ENCODE results near the gene LRBA.
A peak's percentile ranks its signal among the peaks of the same experiment; 100 is the strongest.

The LRBA gene

GRCh38 chr4:150694438-150694837 is 320.6 kb downstream of the LRBA start:
- DNase-seq (ENCODE audit: low read depth) = no peak
- no peak overlapping the region for H3K4me3 ChIP-seq (ENCODE audit: low read length)
- TF ChIP-seq, protein P1, sequence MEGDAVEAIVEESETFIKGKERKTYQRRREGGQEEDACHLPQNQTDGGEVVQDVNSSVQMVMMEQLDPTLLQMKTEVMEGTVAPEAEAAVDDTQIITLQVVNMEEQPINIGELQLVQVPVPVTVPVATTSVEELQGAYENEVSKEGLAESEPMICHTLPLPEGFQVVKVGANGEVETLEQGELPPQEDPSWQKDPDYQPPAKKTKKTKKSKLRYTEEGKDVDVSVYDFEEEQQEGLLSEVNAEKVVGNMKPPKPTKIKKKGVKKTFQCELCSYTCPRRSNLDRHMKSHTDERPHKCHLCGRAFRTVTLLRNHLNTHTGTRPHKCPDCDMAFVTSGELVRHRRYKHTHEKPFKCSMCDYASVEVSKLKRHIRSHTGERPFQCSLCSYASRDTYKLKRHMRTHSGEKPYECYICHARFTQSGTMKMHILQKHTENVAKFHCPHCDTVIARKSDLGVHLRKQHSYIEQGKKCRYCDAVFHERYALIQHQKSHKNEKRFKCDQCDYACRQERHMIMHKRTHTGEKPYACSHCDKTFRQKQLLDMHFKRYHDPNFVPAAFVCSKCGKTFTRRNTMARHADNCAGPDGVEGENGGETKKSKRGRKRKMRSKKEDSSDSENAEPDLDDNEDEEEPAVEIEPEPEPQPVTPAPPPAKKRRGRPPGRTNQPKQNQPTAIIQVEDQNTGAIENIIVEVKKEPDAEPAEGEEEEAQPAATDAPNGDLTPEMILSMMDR (IDR thresholded peaks at IDR 0.05; ENCODE audit: insufficient read depth, low read depth, low read length, missing control alignments) = no peak

DNA sequence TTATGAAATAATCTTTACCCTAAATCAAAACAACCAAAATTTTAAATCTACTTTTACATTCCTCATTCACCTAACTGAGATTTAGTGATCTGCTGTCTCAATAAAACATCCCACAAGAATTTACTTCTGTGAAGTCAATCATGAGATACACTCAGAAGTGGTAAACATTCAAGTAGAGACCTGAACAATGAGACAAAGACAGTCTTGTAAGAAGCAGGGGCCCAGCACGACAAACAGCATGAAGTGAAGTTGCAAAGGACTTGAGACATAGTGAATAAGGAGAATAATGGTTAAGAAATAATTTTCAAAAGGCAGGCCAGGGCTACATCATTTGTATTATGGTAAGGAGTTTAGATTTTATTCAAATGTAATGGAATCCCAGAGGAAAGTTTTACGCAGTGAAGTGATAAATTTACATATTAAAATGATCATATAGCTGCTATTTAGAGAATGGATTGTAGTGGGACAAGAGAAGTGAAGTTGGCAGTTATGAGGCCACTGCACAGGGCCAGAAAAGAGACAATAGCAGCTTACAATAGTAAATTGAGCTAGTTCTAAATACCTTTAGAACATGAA is 331.2 kb downstream of the LRBA start:
- peak; percentile 62 for DNase-seq (ENCODE audit: low read depth)
- TF ChIP-seq, protein P1 (IDR thresholded peaks at IDR 0.05; ENCODE audit: insufficient read depth, low read depth, low read length, missing control alignments) = no peak
- no peak overlapping the region for H3K4me3 ChIP-seq (ENCODE audit: low read length)

DNA sequence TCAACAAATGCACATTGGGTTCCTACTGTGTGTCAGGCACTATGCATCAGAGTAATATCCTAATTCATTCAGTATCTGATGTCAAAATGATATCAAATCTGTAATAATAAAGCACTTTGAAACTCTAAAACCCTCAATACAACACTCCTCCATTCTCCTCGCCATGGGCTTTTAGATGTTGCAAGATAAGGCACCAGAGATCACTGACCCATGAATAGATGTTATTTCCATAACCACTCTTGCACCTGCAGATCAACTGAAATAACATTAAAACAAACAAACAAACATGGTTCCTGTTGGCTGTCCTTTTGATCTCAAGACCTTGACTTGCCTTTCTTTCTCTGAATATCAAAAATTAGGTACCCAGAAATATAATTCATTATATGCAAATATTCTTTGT is 333.0 kb downstream of the LRBA start:
- TF ChIP-seq, protein P1 (IDR thresholded peaks at IDR 0.05; ENCODE audit: insufficient read depth, low read depth, low read length, missing control alignments) = no peak
- no peak for DNase-seq (ENCODE audit: low read depth)
- no peak overlapping the region for H3K4me3 ChIP-seq (ENCODE audit: low read length)

DNA sequence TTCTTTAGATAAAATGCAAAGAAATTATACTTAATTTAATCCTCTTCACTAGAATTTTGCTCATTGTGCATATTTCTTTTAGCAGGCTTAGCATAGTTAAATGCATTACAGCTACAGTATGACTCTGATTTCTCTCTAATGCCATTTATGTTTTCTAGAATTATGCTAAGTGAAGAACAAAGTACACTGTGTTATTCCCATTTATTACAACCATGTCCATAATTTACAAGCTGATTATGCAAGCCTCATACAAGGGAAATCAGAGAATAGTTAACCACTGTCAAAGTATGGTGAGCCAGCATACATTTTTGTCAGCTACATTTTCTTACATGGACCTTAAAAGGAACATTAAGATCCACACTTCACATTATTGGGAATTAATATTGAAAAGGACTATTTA is 334.0 kb downstream of the LRBA start:
- H3K4me3 ChIP-seq (ENCODE audit: low read length) = no peak overlapping the region
- TF ChIP-seq, protein P1 (IDR thresholded peaks at IDR 0.05; ENCODE audit: insufficient read depth, low read depth, low read length, missing control alignments) = no peak
- DNase-seq (ENCODE audit: low read depth) = no peak

DNA sequence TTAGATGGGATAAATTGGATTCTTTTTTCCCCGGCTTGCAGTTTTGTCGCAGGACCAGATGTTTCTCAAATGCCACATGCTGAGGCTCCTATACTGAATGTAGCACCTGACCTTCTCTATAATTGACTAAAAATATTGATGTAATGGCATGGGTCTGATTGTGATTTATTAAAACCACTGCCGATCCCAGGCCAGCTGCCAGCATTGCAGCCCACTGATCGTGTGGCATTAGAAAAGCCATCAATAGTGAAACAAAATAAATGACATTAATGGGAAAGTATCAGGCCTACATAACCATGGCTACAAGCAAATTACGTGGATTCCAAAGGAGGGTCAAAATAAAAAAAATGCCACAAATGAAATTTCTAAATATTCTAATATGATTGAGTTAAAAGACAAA is 334.4 kb downstream of the LRBA start:
- no peak for DNase-seq (ENCODE audit: low read depth)
- no peak overlapping the region for H3K4me3 ChIP-seq (ENCODE audit: low read length)
- TF ChIP-seq, protein P1 (IDR thresholded peaks at IDR 0.05; ENCODE audit: insufficient read depth, low read depth, low read length, missing control alignments) = no peak

DNA sequence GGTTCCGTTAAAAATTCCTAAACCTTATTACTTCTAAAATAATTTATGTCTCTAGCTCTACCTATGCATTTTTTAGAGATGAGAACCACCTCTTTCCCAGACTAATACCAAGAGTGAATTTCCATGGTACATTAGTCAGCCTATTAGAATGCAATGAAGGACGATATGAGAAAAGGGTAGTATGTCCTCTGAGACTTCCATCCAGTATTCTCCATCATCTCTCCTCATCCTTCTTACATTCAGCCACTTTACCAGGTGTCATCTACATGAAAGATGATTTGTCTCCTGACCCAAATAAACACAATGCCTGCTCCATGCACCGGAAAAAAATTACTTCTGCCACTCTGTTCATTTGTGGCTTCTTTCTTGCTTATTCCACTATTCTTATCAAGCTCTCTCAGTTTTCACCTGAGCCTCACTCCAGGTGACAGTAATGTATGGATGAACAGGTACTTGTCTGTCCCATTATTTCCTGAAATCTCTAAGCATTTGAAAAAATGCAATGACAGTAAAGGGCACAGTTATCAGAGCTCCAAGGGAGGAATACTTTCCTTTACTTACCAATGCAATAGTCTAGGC is 335.2 kb downstream of the LRBA start:
- H3K4me3 ChIP-seq (ENCODE audit: low read length) = no peak overlapping the region
- peak; percentile 44 for DNase-seq (ENCODE audit: low read depth)

More for the DNA sequence above, 335.2 kb downstream of the LRBA start:
- TF ChIP-seq, protein P1 (IDR thresholded peaks at IDR 0.05; ENCODE audit: insufficient read depth, low read depth, low read length, missing control alignments) = no peak
